Effector memory CD8-positive, alpha-beta T cell (primary cell): ENCODE measurements around the gene SYCE3.
"Not testable (repeated sequence)": the region's sequence is repeated elsewhere in the genome, so short reads cannot be mapped to it uniquely, and the experiment has no call there.

ENCODE experiments used
- ATAC-seq: fragments of 150-1000 bp; cut with Tn5 transposase; replicated peaks from 2 replicates; pipeline ENCODE4 v1.10.0; 2021; ENCODE audit warnings: mild to moderate bottlenecking, moderate library complexity
- DNase-seq, 3 experiments: peaks; one replicate each; pipeline ENCODE4 v3.0.0; 2021
- H3K27ac Mint-ChIP-seq, 2 donors: one replicate each; pipeline ENCODE4 v1.8.0; 2022; ENCODE audit warnings: mild to moderate bottlenecking in 2 of 2, mixed read lengths in 2 of 2, moderate library complexity in 2 of 2
- H3K27me3 Mint-ChIP-seq, 2 donors: one replicate each; pipeline ENCODE4 v1.8.0; 2022; ENCODE audit warnings: mixed read lengths in 2 of 2
- H3K36me3 Mint-ChIP-seq: one replicate; pipeline ENCODE4 v1.8.0; 2022; ENCODE audit warnings: mild to moderate bottlenecking, moderate library complexity, mixed read lengths; ENCODE audit not compliant: insufficient read depth
- H3K4me1 Mint-ChIP-seq, 2 donors: one replicate each; pipeline ENCODE4 v1.8.0; 2022; ENCODE audit warnings: low read depth in 2 of 2, mixed read lengths in 2 of 2
- H3K4me3 Mint-ChIP-seq, 2 donors: one replicate each; pipeline ENCODE4 v1.8.0; 2022; ENCODE audit warnings: mild to moderate bottlenecking in 2 of 2, mixed read lengths in 2 of 2, moderate library complexity in 2 of 2
- H3K9me3 Mint-ChIP-seq, 2 donors: one replicate each; pipeline ENCODE4 v1.8.0; 2022; ENCODE audit warnings: mixed read lengths in 2 of 2

SYCE3 gene

GRCh38 chr22:50526108-50526833 is 36.4 kb downstream of the SYCE3 start:
- H3K4me3 Mint-ChIP-seq = peak overlapping the region; percentile 83 to 96
- H3K36me3 Mint-ChIP-seq = peaks cover 66% of the 10 kb centered on the region
- no peaks in the 10 kb centered on the region for H3K9me3 Mint-ChIP-seq
- H3K27me3 Mint-ChIP-seq = no peaks in the 10 kb centered on the region
- ATAC-seq = peak; percentile 55
- H3K27ac Mint-ChIP-seq = peak overlapping the region; percentile 92 to 95
- peak; percentile 77 to 83 (median 82) for DNase-seq
- H3K4me1 Mint-ChIP-seq = peaks cover 31 to 34% of the 10 kb centered on the region in 2 donors

GRCh38 chr22:50525858-50526107 is 36.9 kb downstream of the SYCE3 start:
- Mint-ChIP-seq H3K36me3 (peaks cover 71% of the 10 kb centered on the region), H3K9me3 (no peaks in the 10 kb centered on the region), H3K4me1 (peaks cover 28 to 32% of the 10 kb centered on the region in 2 donors), H3K27me3 (no peaks in the 10 kb centered on the region), H3K27ac (peak overlapping the region; percentile 80 to 94), H3K4me3 (peak overlapping the region; percentile 83 to 96)
- DNase-seq (no peak), ATAC-seq (no peak)

GRCh38 chr22:50525104-50525857 is 37.4 kb downstream of the SYCE3 start, which contains the start of gene SCO2:
SCO2 (minus strand) TSS chr22:50525598; CDS start chr22:50524411, 1,187 bp downstream.
- H3K9me3 Mint-ChIP-seq = no peaks in the 10 kb centered on the region
- peaks cover 70% of the 10 kb centered on the region for H3K36me3 Mint-ChIP-seq
- H3K27ac Mint-ChIP-seq = peak within 1 kb of the TSS; percentile 80 to 95
- H3K27me3 Mint-ChIP-seq = no peaks in the 10 kb centered on the region
- ATAC-seq (peak; percentile 68), DNase-seq (peak; percentile 95 to 97 (median 97))
- peak within 1 kb of the TSS; percentile 83 to 96 for H3K4me3 Mint-ChIP-seq
- H3K4me1 Mint-ChIP-seq = peaks cover 28 to 32% of the 10 kb centered on the region in 2 donors

- Mint-ChIP-seq H3K27me3 (no peaks in the 10 kb centered on the region), H3K9me3 (no peaks in the 10 kb centered on the region), H3K4me1 (peaks cover 28 to 32% of the 10 kb centered on the region in 2 donors), H3K27ac (peak overlapping the region; percentile 80 to 94), H3K4me3 (peak overlapping the region; percentile 83 to 96), H3K36me3 (peaks cover 73% of the 10 kb centered on the region)
- no peak for DNase-seq
- ATAC-seq = no peak
Observed at GRCh38 chr22:50524676-50525103, 38.0 kb downstream of the SYCE3 start.

GRCh38 chr22:50523806-50524675 is 38.7 kb downstream of the SYCE3 start:
- DNase-seq (no peak), ATAC-seq (no peak)
- H3K27me3 Mint-ChIP-seq = no peaks in the 10 kb centered on the region
- H3K4me3 Mint-ChIP-seq = peak overlapping the region; percentile 83 to 96
- peaks cover 74% of the 10 kb centered on the region for H3K36me3 Mint-ChIP-seq
- no peaks in the 10 kb centered on the region for H3K9me3 Mint-ChIP-seq
- peak overlapping the region; percentile 80 to 94 for H3K27ac Mint-ChIP-seq
- peaks cover 28 to 32% of the 10 kb centered on the region in 2 donors for H3K4me1 Mint-ChIP-seq

- DNase-seq (no peak), ATAC-seq (no peak)
- Mint-ChIP-seq H3K4me1 (peaks cover 25 to 26% of the 10 kb centered on the region in 2 donors), H3K4me3 (peak overlapping the region; percentile 19 to 31), H3K9me3 (no peaks in the 10 kb centered on the region), H3K27me3 (no peaks in the 10 kb centered on the region), H3K36me3 (peaks cover 70% of the 10 kb centered on the region), H3K27ac (peak overlapping the region in 1 of 2 donors; percentile 68)
Observed at GRCh38 chr22:50523458-50523805, 39.3 kb downstream of the SYCE3 start.

- no peaks in the 10 kb centered on the region for H3K9me3 Mint-ChIP-seq
- peaks cover 20 to 23% of the 10 kb centered on the region in 2 donors for H3K4me1 Mint-ChIP-seq
- H3K27me3 Mint-ChIP-seq = no peaks in the 10 kb centered on the region
- H3K27ac Mint-ChIP-seq = peak overlapping the region in 1 of 2 donors; percentile 68
- ATAC-seq (no peak), DNase-seq (no peak)
- H3K4me3 Mint-ChIP-seq = peak overlapping the region; percentile 19 to 31
- peaks cover 74% of the 10 kb centered on the region for H3K36me3 Mint-ChIP-seq
Observed at GRCh38 chr22:50522806-50523438, 39.8 kb downstream of the SYCE3 start.

- peaks cover 71% of the 10 kb centered on the region for H3K36me3 Mint-ChIP-seq
- H3K27me3 Mint-ChIP-seq = no peaks in the 10 kb centered on the region
- no peak overlapping the region for H3K4me3 Mint-ChIP-seq
- no peaks in the 10 kb centered on the region for H3K9me3 Mint-ChIP-seq
- no peak for ATAC-seq
- H3K4me1 Mint-ChIP-seq = peaks cover 14 to 19% of the 10 kb centered on the region in 2 donors
- H3K27ac Mint-ChIP-seq = peak overlapping the region in 1 of 2 donors; percentile 68
- DNase-seq = no peak
Observed at GRCh38 chr22:50522208-50522805, 40.4 kb downstream of the SYCE3 start.

GRCh38 chr22:50521710-50522109 is 41.0 kb downstream of the SYCE3 start:
- H3K9me3 Mint-ChIP-seq = no peaks in the 10 kb centered on the region
- DNase-seq (no peak), ATAC-seq (no peak)
- peaks cover 8 to 15% of the 10 kb centered on the region in 2 donors for H3K4me1 Mint-ChIP-seq
- H3K4me3 Mint-ChIP-seq = no peak overlapping the region
- no peaks in the 10 kb centered on the region for H3K27me3 Mint-ChIP-seq
- H3K27ac Mint-ChIP-seq = no peak overlapping the region
- peaks cover 76% of the 10 kb centered on the region for H3K36me3 Mint-ChIP-seq

- ATAC-seq (no peak), DNase-seq (no peak)
- no peaks in the 10 kb centered on the region for H3K9me3 Mint-ChIP-seq
- peaks cover 9 to 14% of the 10 kb centered on the region in 2 donors for H3K4me1 Mint-ChIP-seq
- no peak overlapping the region for H3K4me3 Mint-ChIP-seq
- H3K27me3 Mint-ChIP-seq = no peaks in the 10 kb centered on the region
- peaks cover 81% of the 10 kb centered on the region for H3K36me3 Mint-ChIP-seq
- H3K27ac Mint-ChIP-seq = no peak overlapping the region
Observed at GRCh38 chr22:50520826-50521453, 41.8 kb downstream of the SYCE3 start.

- not testable (repeated sequence) for ATAC-seq, DNase-seq, H3K27me3 Mint-ChIP-seq, H3K27ac Mint-ChIP-seq, H3K9me3 Mint-ChIP-seq, H3K4me3 Mint-ChIP-seq
- Mint-ChIP-seq H3K4me1 (peaks cover 14 to 18% of the 10 kb centered on the region in 2 donors), H3K36me3 (peaks cover 78% of the 10 kb centered on the region)
Observed at GRCh38 chr22:50520184-50520583, 42.5 kb downstream of the SYCE3 start.

GRCh38 chr22:50519151-50519550 is 43.6 kb downstream of the SYCE3 start:
- no peak for ATAC-seq
- H3K27me3 Mint-ChIP-seq = no peaks in the 10 kb centered on the region

More at GRCh38 chr22:50519151-50519550, 43.6 kb downstream of the SYCE3 start:
- Mint-ChIP-seq H3K4me1 (peaks cover 12 to 17% of the 10 kb centered on the region in 2 donors), H3K9me3 (no peaks in the 10 kb centered on the region), H3K36me3 (peaks cover 75% of the 10 kb centered on the region), H3K27ac (no peak overlapping the region), H3K4me3 (no peak overlapping the region)
- DNase-seq = no peak
